Activated CD4-positive, alpha-beta T cell treated with anti-CD3 and anti-CD28 coated beads for 1 hour (primary cell): ENCODE results near the gene LENG1.

Experiments
- DNase-seq: peaks from one replicate; pipeline ENCODE4 v3.0.0-alpha.2; 2020

Gene LENG1

GRCh38 chr19:54106716-54107115 is 52.8 kb downstream of the LENG1 start:
- no peak for DNase-seq

- DNase-seq = no peak
These were observed 53.7 kb downstream of the LENG1 start for GRCh38 chr19:54105796-54106195.
